Sigmoid colon (tissue), 7 donors: ENCODE measurements around the gene PAPOLG. TPM values are rescaled to one million over a fixed set of nuclear protein-coding genes. Genes with fewer than 3 reads are reported as not detected.
A peak's percentile ranks its signal among the peaks of the same experiment; 100 is the strongest.

Experiments used
- DNase-seq: peaks from one replicate; pipeline ENCODE4 v3.0.0-alpha.2; 2019
- H3K27ac ChIP-seq, 4 donors: fragments of 200-600 bp; sonication (generic); one replicate each; pipeline ENCODE4 v1.5.1; 2016 to 2019; ENCODE audit warnings: mild to moderate bottlenecking in 1 of 4
- H3K27me3 ChIP-seq, 3 donors: fragments of 200-600 bp; sonication (generic); one replicate each; pipeline ENCODE4 v1.5.1; 2019; ENCODE audit warnings: mild to moderate bottlenecking in 1 of 3
- H3K36me3 ChIP-seq, 4 donors: fragments of 200-600 bp; sonication (generic); one replicate each; pipeline ENCODE4 v1.5.1; 2016 to 2019
- H3K4me1 ChIP-seq, 4 donors: fragments of 200-600 bp; sonication (generic); one replicate each; pipeline ENCODE4 v1.5.1; 2017 to 2019
- H3K4me3 ChIP-seq, 4 donors: fragments of 200-600 bp; sonication (generic); one replicate each; pipeline ENCODE4 v1.5.1; 2017 to 2019; ENCODE audit warnings: mild to moderate bottlenecking in 2 of 4, moderate library complexity in 1 of 4
- H3K9me3 ChIP-seq, 4 donors: fragments of 200-600 bp in 3 of 4; sonication (generic) in 3 of 4; one replicate each; pipeline versions ENCODE4 v1.5.1 to v1.6.1; 2013 to 2019
- CTCF ChIP-seq, 4 experiments: fragments of 450-650 bp in 3 of 4; fragments of 200-600 bp in 1 of 4; IDR thresholded peaks; one replicate each; pipeline ENCODE4 v1.5.1; 2016 to 2019; ENCODE audit warnings: antibody characterized with exemption in 4 of 4, mild to moderate bottlenecking in 3 of 4, moderate library complexity in 2 of 4
- EP300 ChIP-seq, 4 donors: sonication (generic); formaldehyde crosslinking; IDR thresholded peaks; one replicate each; pipeline ENCODE4 v1.6.1; 2017; ENCODE audit warnings: antibody characterized with exemption in 4 of 4
- POLR2A ChIP-seq, 2 donors: fragments of 450-650 bp; IDR thresholded peaks; one replicate each; pipeline ENCODE4 v1.6.1; 2016; ENCODE audit warnings: antibody characterized with exemption in 2 of 2, mild to moderate bottlenecking in 2 of 2, moderate library complexity in 2 of 2
- POLR2AphosphoS5 ChIP-seq, 4 donors: sonication (generic); formaldehyde crosslinking; IDR thresholded peaks; one replicate each; pipeline ENCODE4 v1.6.1; 2017; ENCODE audit warnings: antibody characterized with exemption in 4 of 4
- WGBS, 2 donors: extraction: QIAGEN DNeasy Blood & Tissue Kit; methylation state at CpG; one replicate each; pipeline ENCODE4 v1.1.7; 2013; 5-methylcytosine and 5-hydroxymethylcytosine counted together
- intact Hi-C: fragments of 100-400 bp; cut with DNase I; formaldehyde crosslinking; loops from one replicate; pipeline ENCODE4 v1.15.1; 2023
- polyA plus RNA-seq, 3 donors: library from polyadenylated mRNA; stranded (reverse); fragments of 200-250 nt; gene quantifications; one replicate each; pipeline ENCODE4 v1.2.3, GENCODE V29; 2013
- total RNA-seq, 4 donors: library from RNA; depleted of rRNA; stranded (reverse); fragments of >200 nt; gene quantifications; one replicate each; pipeline ENCODE4 v1.1.0, GENCODE V29; 2016
- donor health status: healthy with polysubstance abuse.
- donor health status: Bipolar disorder and iron deficiency.
- donor health status: healthy.

Gene PAPOLG
- total and polyA plus RNA-seq, 7 donors, result 3.6 to 16.1 (median 10.7) TPM

- DNase-seq, result no peak
- 68 to 83% methylated on average over 6 of the region's 6 CpGs for WGBS, 2 donors
- peak overlapping the region in 1 of 4 donors; percentile 3 for H3K27ac ChIP-seq
Observed at GRCh38 chr2:60796573-60797509, 40.8 kb downstream of the PAPOLG start.

GRCh38 chr2:60804473-60804872, 48.4 kb downstream of the PAPOLG start:
- DNase-seq, result no peak
- H3K9me3 ChIP-seq, result no peaks in the 10 kb centered on the region
- 95 to 97% methylated on average over 18 of the region's 18 CpGs for WGBS, 2 donors
- H3K27me3 ChIP-seq, result no peaks in the 10 kb centered on the region
- intact Hi-C loops, result no loop called here
- H3K4me3 ChIP-seq, result no peak overlapping the region
- TF ChIP-seq EP300 (IDR thresholded peaks at IDR 0.05), result no peak
- TF ChIP-seq POLR2A (IDR thresholded peaks at IDR 0.05), result no peak
- TF ChIP-seq POLR2AphosphoS5 (IDR thresholded peaks at IDR 0.05), result no peak
- no peak for TF ChIP-seq CTCF (IDR thresholded peaks at IDR 0.05)
- no peak overlapping the region for H3K27ac ChIP-seq
- peaks cover 0 to 37% (median 2%) of the 10 kb centered on the region in 4 donors for H3K36me3 ChIP-seq
- H3K4me1 ChIP-seq, result no peaks in the 10 kb centered on the region

More at GRCh38 chr2:60796573-60797509, 40.8 kb downstream of the PAPOLG start:
- Histone ChIP-seq H3K4me1 (no peaks in the 10 kb centered on the region), H3K27me3 (no peaks in the 10 kb centered on the region), H3K36me3 (peaks cover 9 to 98% (median 40%) of the 10 kb centered on the region in 4 donors), H3K4me3 (no peak overlapping the region), H3K9me3 (no peaks in the 10 kb centered on the region)
- TF ChIP-seq POLR2A (IDR thresholded peaks at IDR 0.05) (no peak), POLR2AphosphoS5 (IDR thresholded peaks at IDR 0.05) (no peak), EP300 (IDR thresholded peaks at IDR 0.05) (no peak), CTCF (IDR thresholded peaks at IDR 0.05) (no peak)
- intact Hi-C loops, result loop anchor here (5.0 to 10.0 kb wide), 2 partner anchors 85 to 198 kb away; partner anchors contain the start of gene REL

- Histone ChIP-seq H3K4me3 (no peak overlapping the region), H3K27ac (no peak overlapping the region), H3K36me3 (peaks cover 0 to 18% (median 0%) of the 10 kb centered on the region in 4 donors), H3K4me1 (no peaks in the 10 kb centered on the region), H3K27me3 (no peaks in the 10 kb centered on the region), H3K9me3 (no peaks in the 10 kb centered on the region)
- 88 to 90% methylated on average over 7 of the region's 7 CpGs for WGBS, 2 donors
- intact Hi-C loops, result no loop called here
- no peak for TF ChIP-seq POLR2A (IDR thresholded peaks at IDR 0.05)
- TF ChIP-seq EP300 (IDR thresholded peaks at IDR 0.05), result no peak
- TF ChIP-seq CTCF (IDR thresholded peaks at IDR 0.05), result no peak
- no peak for TF ChIP-seq POLR2AphosphoS5 (IDR thresholded peaks at IDR 0.05)
- no peak for DNase-seq
Observed at GRCh38 chr2:60806595-60806987, 50.5 kb downstream of the PAPOLG start.

GRCh38 chr2:60806988-60807681, 51.1 kb downstream of the PAPOLG start:
- Histone ChIP-seq H3K4me1 (no peaks in the 10 kb centered on the region), H3K36me3 (peaks cover 0 to 12% (median 0%) of the 10 kb centered on the region in 4 donors), H3K9me3 (no peaks in the 10 kb centered on the region), H3K27ac (no peak overlapping the region), H3K4me3 (no peak overlapping the region), H3K27me3 (no peaks in the 10 kb centered on the region)
- no peak for TF ChIP-seq EP300 (IDR thresholded peaks at IDR 0.05)
- TF ChIP-seq CTCF (IDR thresholded peaks at IDR 0.05), result no peak
- TF ChIP-seq POLR2A (IDR thresholded peaks at IDR 0.05), result no peak
- intact Hi-C loops, result no loop called here
- no peak for DNase-seq
- WGBS, 2 donors, result 51 to 71% methylated on average over 6 of the region's 6 CpGs
